H1 (cell line): ENCODE measurements around the gene MCM8. TPM values are rescaled to one million over a fixed set of nuclear protein-coding genes. Genes with fewer than 3 reads are reported as not detected.

Experiments used
- ASH2L ChIP-seq: fragments of 200-600, 300-600 bp; sonication (generic); IDR thresholded peaks from one replicate; pipeline ENCODE4 v1.7.1; 2017; ENCODE audit warnings: low read length
- BACH1 ChIP-seq: IDR thresholded peaks from 2 replicates; pipeline ENCODE4 v1.6.1; 2012; ENCODE audit warnings: low read length, improper control_type of control experiment
- BRCA1 ChIP-seq: IDR thresholded peaks from 2 replicates; pipeline ENCODE4 v1.6.1; 2012; ENCODE audit warnings: low read depth, low read length, improper control_type of control experiment
- CHD2 ChIP-seq: IDR thresholded peaks from 2 replicates; pipeline ENCODE4 v1.6.1; 2012; ENCODE audit warnings: low read length, improper control_type of control experiment
- CREB1 ChIP-seq: IDR thresholded peaks from 2 replicates; pipeline ENCODE4 v1.6.1; 2012; ENCODE audit warnings: inconsistent platforms
- CTBP2 ChIP-seq: IDR thresholded peaks from 2 replicates; pipeline ENCODE4 v1.7.0; 2011; ENCODE audit warnings: borderline replicate concordance, mild to moderate bottlenecking, moderate library complexity, mixed read lengths, low read length; ENCODE audit not compliant: insufficient read depth, insufficient read length
- EP300 ChIP-seq, 2 experiments: IDR thresholded peaks; 1 replicate in 1 of 2; 2 replicates in 1 of 2; pipeline ENCODE4 v1.6.1; 2011 to 2012; ENCODE audit warnings: low read depth in 2 of 2, low read length in 2 of 2, mild to moderate bottlenecking in 2 of 2, borderline replicate concordance in 1 of 2, inconsistent platforms in 1 of 2, moderate library complexity in 1 of 2
- HDAC2 ChIP-seq, 2 experiments: fragments of 300-600 bp in 1 of 2; sonication (generic) in 1 of 2; IDR thresholded peaks; 2 replicates each; pipeline ENCODE4 v1.6.1; 2011 to 2012; ENCODE audit warnings: low read depth in 2 of 2, low read length in 2 of 2, mild to moderate bottlenecking in 2 of 2, moderate library complexity in 2 of 2, borderline replicate concordance in 1 of 2, inconsistent platforms in 1 of 2
- KDM1A ChIP-seq: fragments of 200-600, 300-600 bp; sonication (generic); IDR thresholded peaks from 2 replicates; pipeline ENCODE4 v1.7.1; 2016; ENCODE audit warnings: mild to moderate bottlenecking, low read length, borderline replicate concordance
- MAFK ChIP-seq: IDR thresholded peaks from 2 replicates; pipeline ENCODE4 v1.6.1; 2012; ENCODE audit warnings: low read depth, mild to moderate bottlenecking, improper control_type of control experiment, low read length
- POLR2A ChIP-seq, 2 experiments: IDR thresholded peaks; 1 replicate in 1 of 2; 2 replicates in 1 of 2; pipeline ENCODE4 v1.6.1; 2011; ENCODE audit warnings: low read depth in 2 of 2, low read length in 2 of 2, mild to moderate bottlenecking in 2 of 2; ENCODE audit errors: control extremely low read depth in 1 of 2
- POLR2AphosphoS5 ChIP-seq: IDR thresholded peaks from 2 replicates; pipeline ENCODE4 v1.6.1; 2011; ENCODE audit warnings: low read depth, low read length
- SIN3A ChIP-seq, 2 experiments: IDR thresholded peaks in 1 of 2; conservative IDR thresholded peaks in 1 of 2; 2 replicates each; pipeline ENCODE4 v1.6.1; 2011 to 2012; ENCODE audit warnings: low read length in 2 of 2, improper control_type of control experiment in 1 of 2, low read depth in 1 of 2, mild to moderate bottlenecking in 1 of 2
- SP1 ChIP-seq: IDR thresholded peaks from 2 replicates; pipeline ENCODE4 v1.6.1; 2011; ENCODE audit warnings: low read depth, low read length
- SP2 ChIP-seq: IDR thresholded peaks from 2 replicates; pipeline ENCODE4 v1.6.1; 2012; ENCODE audit warnings: mild to moderate bottlenecking, low read length, inconsistent platforms
- SP4 ChIP-seq: IDR thresholded peaks from 2 replicates; pipeline ENCODE4 v1.6.1; 2012; ENCODE audit warnings: low read length, inconsistent platforms
- SUZ12 ChIP-seq: fragments of 200-600 bp; sonication (generic); IDR thresholded peaks from 2 replicates; pipeline ENCODE4 v1.6.1; 2012; ENCODE audit warnings: mild to moderate bottlenecking, inconsistent platforms, low read length, moderate library complexity, mixed read lengths
- TAF7 ChIP-seq: optimal IDR thresholded peaks from 2 replicates; pipeline ENCODE3; 2011; ENCODE audit warnings: low read depth, mild to moderate bottlenecking, inconsistent platforms, low read length, moderate library complexity, borderline replicate concordance
- TCF12 ChIP-seq: IDR thresholded peaks from 2 replicates; pipeline ENCODE4 v1.6.1; 2011; ENCODE audit warnings: low read depth, mild to moderate bottlenecking, low read length
- ZNF274 ChIP-seq: IDR thresholded peaks from 2 replicates; pipeline ENCODE4 v1.7.0; 2012; ENCODE audit warnings: low read length, borderline replicate concordance; ENCODE audit errors: extremely low read depth
- polyA plus RNA-seq, 7 experiments: library from polyadenylated mRNA; depleted of rRNA in 3 of 7; stranded (reverse) in 5 of 7; unstranded in 2 of 7; fragments of >200 nt in 5 of 7; fragments of 200-250 nt in 2 of 7; gene quantifications; 1 replicate in 5 of 7; 2 replicates in 1 of 7; 4 replicates in 1 of 7; pipeline versions ENCODE4 v1.2.1 to v1.2.3, GENCODE V29; 2011 to 2013; ENCODE audit warnings: missing spikeins in 2 of 7, mixed read lengths in 2 of 7
- total RNA-seq: library from RNA; stranded (reverse); fragmentation: NEBNext Ultra II Directional; extraction: Animal tissue kit (Norgen Biotek cat#: 25700); gene quantifications from 2 replicates; pipeline ENCODE4 v1.2.1, GENCODE V29; 2021
- TF ChIP-seq, protein P1 (sequence below): IDR thresholded peaks from 2 replicates; pipeline ENCODE4 v1.6.1; 2012; ENCODE audit warnings: inconsistent platforms
- TF ChIP-seq, protein P2 (sequence below), 3 experiments: IDR thresholded peaks; 1 replicate in 2 of 3; 2 replicates in 1 of 3; pipeline versions ENCODE4 v1.5.1 to v1.6.1; 2011; ENCODE audit warnings: low read length in 3 of 3, mild to moderate bottlenecking in 3 of 3, inconsistent platforms in 2 of 3, low read depth in 1 of 3, moderate library complexity in 1 of 3; ENCODE audit not compliant: insufficient read depth in 1 of 3; ENCODE audit errors: control extremely low read depth in 1 of 3

Gene MCM8
- total and polyA plus RNA-seq, 2 of the 8 experiments (the other 6 are each of a cell fraction or from before 2014, with no cell fraction given), result 7.1 to 31.9 TPM

GRCh38 chr20:5950271-5951031, at the start of gene MCM8, which contains the start of gene TRMT6 (continued):
- TF ChIP-seq SP1, result no peak
- TF ChIP-seq CREB1, result peak; percentile 81
- TF ChIP-seq SUZ12, result no peak
- peak; percentile 69 for TF ChIP-seq CTBP2
- no peak for TF ChIP-seq MAFK
- peak; percentile 54 for TF ChIP-seq TAF7
- TF ChIP-seq, protein P1, sequence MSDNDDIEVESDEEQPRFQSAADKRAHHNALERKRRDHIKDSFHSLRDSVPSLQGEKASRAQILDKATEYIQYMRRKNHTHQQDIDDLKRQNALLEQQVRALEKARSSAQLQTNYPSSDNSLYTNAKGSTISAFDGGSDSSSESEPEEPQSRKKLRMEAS, result peak; percentile 97
- no peak for TF ChIP-seq SP4
- TF ChIP-seq POLR2AphosphoS5, result no peak; the same call in none of the 2 replicates
- TF ChIP-seq CHD2, result no peak
- peak in 1 of 2 experiments; percentile 61; a peak in 1 of 4 replicates for TF ChIP-seq HDAC2 (IDR thresholded peaks at IDR 0.05; ENCODE audit: borderline replicate concordance in 1 of 2, low read depth in 2 of 2, low read length in 2 of 2)
- no peak for TF ChIP-seq BACH1
- TF ChIP-seq KDM1A, result no peak
- TF ChIP-seq ZNF274, result no peak
- no peak for TF ChIP-seq TCF12
- peak; percentile 61 to 73; a peak in 3 of 4 replicates for TF ChIP-seq SIN3A (conservative IDR thresholded peaks at IDR 0.05 in 1 of 2, IDR thresholded peaks at IDR 0.05 in 1 of 2; ENCODE audit: low read depth in 1 of 2, low read length in 2 of 2)
- TF ChIP-seq BRCA1, result no peak
- peak; percentile 68 for TF ChIP-seq ASH2L
- peak in 1 of 2 experiments; percentile 11; a peak in 1 of 3 replicates for TF ChIP-seq EP300 (IDR thresholded peaks at IDR 0.05; ENCODE audit: borderline replicate concordance in 1 of 2, low read depth in 2 of 2, low read length in 2 of 2)
- no peak for TF ChIP-seq SP2
- TF ChIP-seq, protein P2, sequence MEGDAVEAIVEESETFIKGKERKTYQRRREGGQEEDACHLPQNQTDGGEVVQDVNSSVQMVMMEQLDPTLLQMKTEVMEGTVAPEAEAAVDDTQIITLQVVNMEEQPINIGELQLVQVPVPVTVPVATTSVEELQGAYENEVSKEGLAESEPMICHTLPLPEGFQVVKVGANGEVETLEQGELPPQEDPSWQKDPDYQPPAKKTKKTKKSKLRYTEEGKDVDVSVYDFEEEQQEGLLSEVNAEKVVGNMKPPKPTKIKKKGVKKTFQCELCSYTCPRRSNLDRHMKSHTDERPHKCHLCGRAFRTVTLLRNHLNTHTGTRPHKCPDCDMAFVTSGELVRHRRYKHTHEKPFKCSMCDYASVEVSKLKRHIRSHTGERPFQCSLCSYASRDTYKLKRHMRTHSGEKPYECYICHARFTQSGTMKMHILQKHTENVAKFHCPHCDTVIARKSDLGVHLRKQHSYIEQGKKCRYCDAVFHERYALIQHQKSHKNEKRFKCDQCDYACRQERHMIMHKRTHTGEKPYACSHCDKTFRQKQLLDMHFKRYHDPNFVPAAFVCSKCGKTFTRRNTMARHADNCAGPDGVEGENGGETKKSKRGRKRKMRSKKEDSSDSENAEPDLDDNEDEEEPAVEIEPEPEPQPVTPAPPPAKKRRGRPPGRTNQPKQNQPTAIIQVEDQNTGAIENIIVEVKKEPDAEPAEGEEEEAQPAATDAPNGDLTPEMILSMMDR (IDR thresholded peaks at IDR 0.05; ENCODE audit: control extremely low read depth in 1 of 3, insufficient read depth in 1 of 3, low read depth in 1 of 3, low read length in 3 of 3), result peak in 1 of 3 experiments; percentile 6; a peak in 1 of 4 replicates
- TF ChIP-seq POLR2A (IDR thresholded peaks at IDR 0.05; ENCODE audit: control extremely low read depth in 1 of 2, low read depth in 2 of 2, low read length in 2 of 2), result peak; percentile 30 to 64
